Hematopoietic multipotent progenitor cell treated with erythropoietin and hydrocortisone succinate and interleukin-3 and kit ligand, for 15 days (in vitro differentiated cells): Measurements from ENCODE around the gene FEV.
A peak's percentile ranks its signal among the peaks of the same experiment; 100 is the strongest.

ENCODE experiments used
- DNase-seq: peaks from one replicate; pipeline ENCODE4 v3.0.0-alpha.2; 2015; ENCODE audit warnings: low spot score

The FEV gene

GRCh38 chr2:218993345-218994315, 8.6 kb upstream of the FEV start, which contains the start of gene CRYBA2:
Gene CRYBA2, minus strand, starts transcription at chr2:218993422. Its CDS starts 246 bp downstream, at chr2:218993176.
- DNase-seq: no peak

GRCh38 chr2:218992703-218993344, 7.8 kb upstream of the FEV start:
- DNase-seq: no peak

GRCh38 chr2:218992196-218992595, 7.2 kb upstream of the FEV start:
- no peak for DNase-seq

- DNase-seq: no peak
Observed at GRCh38 chr2:218991674-218992168, 6.7 kb upstream of the FEV start.

GRCh38 chr2:218990612-218991011, 5.6 kb upstream of the FEV start:
- no peak for DNase-seq

- no peak for DNase-seq
Observed at GRCh38 chr2:218990052-218990451, 5.1 kb upstream of the FEV start.

- DNase-seq: no peak
Observed at GRCh38 chr2:218988650-218989049, 3.7 kb upstream of the FEV start.

- DNase-seq: no peak
Observed at GRCh38 chr2:218988164-218988563, 3.2 kb upstream of the FEV start.

- no peak for DNase-seq
Observed at GRCh38 chr2:218986148-218986761, 1.3 kb upstream of the FEV start.

- no peak for DNase-seq
Observed at GRCh38 chr2:218985325-218986091, 524 bp upstream of the FEV start.

GRCh38 chr2:218984239-218985020, 554 bp downstream of the FEV start:
- DNase-seq: no peak

- DNase-seq: no peak
Observed at GRCh38 chr2:218983934-218984238, 1.1 kb downstream of the FEV start.

- DNase-seq: no peak
Observed at GRCh38 chr2:218983263-218983933, 1.6 kb downstream of the FEV start.

GRCh38 chr2:218982586-218983262, 2.3 kb downstream of the FEV start:
- DNase-seq: no peak

GRCh38 chr2:218981881-218982585, 3.0 kb downstream of the FEV start:
- DNase-seq: no peak

GRCh38 chr2:218981390-218981880, 3.5 kb downstream of the FEV start:
- no peak for DNase-seq

- no peak for DNase-seq
Observed at GRCh38 chr2:218980735-218981389, 4.1 kb downstream of the FEV start.

GRCh38 chr2:218979846-218980734, 4.9 kb downstream of the FEV start:
- peak; percentile 65 for DNase-seq
